Thyroid gland (tissue), 4 donors: ENCODE results near the gene HPS6.
"Not testable (repeated sequence)": the region's sequence is repeated elsewhere in the genome, so short reads cannot be mapped to it uniquely, and the experiment has no call there.

Source experiments
- CTCF ChIP-seq, 6 experiments: fragments of 200-600 bp in 3 of 6; fragments of 450-650 bp in 3 of 6; sonication (generic) in 3 of 6; IDR thresholded peaks; one replicate each; pipeline ENCODE4 v1.5.1; 2016 to 2019; ENCODE audit warnings: antibody characterized with exemption in 6 of 6, mild to moderate bottlenecking in 2 of 6, inconsistent platforms in 1 of 6, moderate library complexity in 1 of 6
- POLR2A ChIP-seq, 2 donors: fragments of 450-650 bp; IDR thresholded peaks; one replicate each; pipeline ENCODE4 v1.6.1; 2017; ENCODE audit warnings: antibody characterized with exemption in 2 of 2, mild to moderate bottlenecking in 2 of 2, moderate library complexity in 1 of 2

GRCh38 chr10:102035807-102036206 is 29.3 kb upstream of the HPS6 start:
- TF ChIP-seq POLR2A, CTCF (IDR thresholded peaks at IDR 0.05): not testable (repeated sequence)
